ENCODE results near the gene BRIX1. TPM values are rescaled to one million over a fixed set of nuclear protein-coding genes. Genes with fewer than 3 reads are reported as not detected.

The BRIX1 gene
- total RNA-seq = 27.6 and 29.2 TPM in 2 replicates

GRCh38 chr5:34915139-34915855, at the start of gene BRIX1, which contains the start of gene RAD1:
TSS of gene BRIX1 (plus strand) at chr5:34915711. CDS start at chr5:34915739, 28 bp downstream.
TSS of gene RAD1 (minus strand) at chr5:34915504. CDS start at chr5:34914892, 612 bp downstream.

GRCh38 chr5:34929134-34929719, 13.7 kb downstream of the BRIX1 start, which contains the start of gene DNAJC21:
TSS of gene DNAJC21 (plus strand) at chr5:34929559. CDS start at chr5:34929820, 261 bp downstream.

Other genes with a start within 250 kb of the BRIX1 start
- gene TTC23L, start 76.5 kb upstream of the BRIX1 start, total RNA-seq = not detected in 2 replicates
- gene RAD1, start 207 bp upstream of the BRIX1 start, total RNA-seq = 27.9 and 36.6 TPM in 2 replicates
- 19.5 and 21.5 TPM in 2 replicates for gene DNAJC21, start 13.8 kb downstream of the BRIX1 start, total RNA-seq
- gene AGXT2, start 132.2 kb downstream of the BRIX1 start, total RNA-seq = not detected in 2 replicates

Data from epithelial cell of alveolus of lung (primary cell).